Measurements from ENCODE around the gene SUN5.
A peak's percentile ranks its signal among the peaks of the same experiment; 100 is the strongest.
"Not testable (repeated sequence)": the region's sequence is repeated elsewhere in the genome, so short reads cannot be mapped to it uniquely, and the experiment has no call there.

The SUN5 gene

DNA sequence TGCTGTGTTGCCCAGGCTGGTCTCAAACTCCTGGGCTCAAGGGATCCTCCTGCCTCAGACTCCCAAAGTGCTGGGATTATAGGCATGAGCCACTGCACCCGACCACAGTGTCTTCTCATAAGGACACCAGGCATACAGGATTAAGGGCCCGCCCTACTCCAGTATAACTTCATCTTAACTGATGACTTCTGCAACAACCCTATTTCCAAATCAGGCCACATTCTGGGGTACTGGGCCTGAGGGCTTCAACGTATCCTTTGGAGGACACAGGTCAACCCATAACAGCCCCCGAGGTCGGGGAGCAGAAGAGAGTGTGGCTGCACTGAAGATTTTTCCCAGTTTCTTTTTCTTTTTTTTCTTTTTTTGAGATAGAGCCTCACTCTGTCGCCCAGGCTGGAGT lies 39.7 kb downstream of the SUN5 start:
- Mint-ChIP-seq H3K4me1 (ENCODE audit: low read depth) (peaks cover 33% of the 10 kb centered on the region), H3K4me3 (no peak overlapping the region), H3K36me3 (ENCODE audit: low read depth) (no peaks in the 10 kb centered on the region), H3K27ac (no peak overlapping the region), H3K27me3 (ENCODE audit: low read depth) (no peaks in the 10 kb centered on the region), H3K9me3 (no peaks in the 10 kb centered on the region)

DNA sequence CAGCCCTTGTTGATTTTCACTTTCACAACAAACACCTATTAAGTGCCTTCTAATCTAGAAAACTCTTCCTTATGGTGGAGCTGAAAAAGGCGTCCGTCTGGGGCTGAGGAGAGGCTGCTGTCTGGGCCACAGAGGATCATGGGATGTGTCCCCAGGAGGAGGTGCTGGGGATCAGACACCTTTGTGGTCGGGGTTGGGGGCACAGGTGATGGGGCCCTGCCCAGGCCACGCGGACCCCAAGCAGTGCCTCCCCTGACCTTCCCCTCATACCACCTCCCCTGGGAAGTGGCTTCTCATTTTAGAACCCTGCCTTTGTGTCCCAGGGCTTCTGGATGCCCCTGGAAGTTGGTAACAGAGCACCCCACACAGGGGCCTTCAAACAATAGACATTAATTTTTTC lies 41.1 kb downstream of the SUN5 start:
- Mint-ChIP-seq H3K4me1 (ENCODE audit: low read depth) (peaks cover 30% of the 10 kb centered on the region), H3K27ac (no peak overlapping the region), H3K9me3 (peaks cover 1% of the 10 kb centered on the region), H3K36me3 (ENCODE audit: low read depth) (no peaks in the 10 kb centered on the region), H3K4me3 (no peak overlapping the region), H3K27me3 (ENCODE audit: low read depth) (no peaks in the 10 kb centered on the region)

DNA sequence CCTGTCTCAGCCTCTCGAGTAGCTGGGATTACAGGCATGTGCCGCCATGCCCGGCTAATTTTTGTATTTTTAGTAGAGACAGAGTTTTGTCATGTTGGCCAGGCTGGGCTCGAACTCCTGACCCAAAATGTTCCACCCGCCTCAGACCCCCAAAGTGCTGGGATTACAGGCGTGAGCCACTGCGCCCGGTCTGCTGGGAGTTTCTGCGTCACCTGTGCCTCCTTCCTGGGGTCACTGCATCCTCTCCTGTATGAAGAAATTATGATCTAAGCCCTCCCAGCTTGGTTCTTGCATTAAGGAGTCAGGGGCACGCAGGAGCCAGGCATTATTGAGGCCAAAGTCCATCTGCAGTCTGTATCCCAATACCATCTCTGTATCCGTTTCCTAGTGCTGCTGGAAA lies 41.6 kb downstream of the SUN5 start:
- H3K4me3 Mint-ChIP-seq; H3K27ac Mint-ChIP-seq; H3K36me3 Mint-ChIP-seq (ENCODE audit: low read depth); H3K9me3 Mint-ChIP-seq; H3K27me3 Mint-ChIP-seq (ENCODE audit: low read depth): not testable (repeated sequence)
- peaks cover 26% of the 10 kb centered on the region for H3K4me1 Mint-ChIP-seq (ENCODE audit: low read depth)

DNA sequence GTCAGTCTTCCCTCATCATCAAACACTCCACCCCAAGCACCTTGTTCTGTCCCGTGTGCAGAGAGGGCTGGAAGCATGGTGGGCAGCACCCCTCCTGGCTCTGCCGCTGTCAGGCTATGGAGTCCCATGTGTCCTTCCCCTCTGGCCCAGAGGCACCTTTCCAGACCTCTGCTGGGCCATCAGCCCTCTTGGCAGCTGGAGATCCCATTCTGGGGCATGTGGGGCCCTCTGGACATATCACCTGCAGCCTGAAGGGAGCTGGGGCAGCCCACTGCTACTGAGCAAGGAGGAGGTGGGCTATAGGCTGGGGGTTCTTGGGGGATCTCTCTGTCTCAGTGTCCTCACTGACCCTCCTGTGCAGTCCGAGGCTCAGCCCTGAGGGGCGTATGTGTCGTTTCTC lies 42.2 kb downstream of the SUN5 start:
- H3K4me3 Mint-ChIP-seq: no peak overlapping the region
- no peaks in the 10 kb centered on the region for H3K27me3 Mint-ChIP-seq (ENCODE audit: low read depth)
- peaks cover 20% of the 10 kb centered on the region for H3K4me1 Mint-ChIP-seq (ENCODE audit: low read depth)
- H3K36me3 Mint-ChIP-seq (ENCODE audit: low read depth): peaks cover 3% of the 10 kb centered on the region
- peaks cover 12% of the 10 kb centered on the region for H3K9me3 Mint-ChIP-seq
- H3K27ac Mint-ChIP-seq: no peak overlapping the region

DNA sequence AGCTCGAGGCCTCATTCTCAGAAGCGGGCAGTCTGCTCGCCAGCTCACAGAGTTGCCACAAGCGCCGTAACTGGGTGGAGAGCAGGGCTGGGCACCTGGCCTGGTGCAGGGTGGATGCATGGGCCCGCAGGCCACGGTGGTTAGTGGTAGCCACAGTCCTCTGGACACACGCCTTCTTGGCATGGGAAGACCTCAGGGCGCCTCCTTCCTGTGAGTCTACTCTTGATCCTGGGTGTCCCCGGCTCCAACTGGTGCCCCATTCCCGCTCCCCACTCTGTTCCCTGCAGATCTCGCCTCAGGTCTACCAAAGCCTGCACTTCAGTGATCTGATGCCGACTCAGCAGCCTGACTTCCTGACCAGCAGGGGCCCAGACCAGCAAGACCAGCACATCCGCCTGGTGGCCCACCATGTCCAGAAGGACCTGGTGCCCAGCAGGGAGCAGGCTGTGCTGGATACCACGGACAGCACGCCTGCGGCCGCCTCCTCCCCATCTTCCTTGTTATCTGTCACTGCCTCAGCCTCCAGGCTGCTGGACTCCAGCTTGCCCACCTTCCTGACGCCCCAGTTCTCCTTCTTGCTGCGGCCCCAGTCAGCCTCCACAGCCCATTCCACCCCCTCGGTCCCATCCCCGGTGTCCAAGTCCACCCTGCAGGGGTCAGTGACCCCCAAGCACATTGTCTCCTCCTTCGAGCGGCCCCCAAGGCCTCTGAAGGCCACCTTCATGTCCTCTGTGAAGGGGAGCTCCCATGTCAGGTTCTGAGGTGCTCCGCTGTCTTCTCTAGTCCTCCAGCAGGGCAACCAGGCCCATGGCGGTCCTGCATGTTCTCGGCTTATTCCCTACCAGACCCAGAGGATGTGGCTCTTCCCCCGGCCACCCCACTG lies 43.1 kb downstream of the SUN5 start:
- Mint-ChIP-seq H3K9me3 (peaks cover 22% of the 10 kb centered on the region), H3K4me1 (ENCODE audit: low read depth) (peaks cover 10% of the 10 kb centered on the region), H3K36me3 (ENCODE audit: low read depth) (peaks cover 3% of the 10 kb centered on the region), H3K4me3 (no peak overlapping the region), H3K27ac (no peak overlapping the region), H3K27me3 (ENCODE audit: low read depth) (no peaks in the 10 kb centered on the region)

DNA sequence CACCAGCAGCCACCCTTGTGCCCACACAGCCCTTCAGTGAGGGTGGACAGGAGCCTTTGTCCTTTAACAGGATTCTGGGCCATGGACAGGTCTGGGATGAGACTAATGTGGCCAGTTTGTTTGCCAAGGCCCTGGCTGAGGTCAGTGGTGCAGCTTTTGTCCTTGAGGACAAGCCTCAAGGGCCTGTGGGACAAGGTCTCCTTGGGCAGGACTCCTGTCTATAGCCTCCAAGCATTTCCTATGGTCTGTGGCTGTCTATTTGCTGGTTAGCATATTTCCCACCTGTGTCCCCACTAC lies 44.1 kb downstream of the SUN5 start:
- Mint-ChIP-seq H3K36me3 (ENCODE audit: low read depth) (peaks cover 3% of the 10 kb centered on the region), H3K27me3 (ENCODE audit: low read depth) (no peaks in the 10 kb centered on the region), H3K9me3 (peaks cover 26% of the 10 kb centered on the region), H3K4me1 (ENCODE audit: low read depth) (peaks cover 2% of the 10 kb centered on the region), H3K27ac (no peak overlapping the region), H3K4me3 (no peak overlapping the region)

DNA sequence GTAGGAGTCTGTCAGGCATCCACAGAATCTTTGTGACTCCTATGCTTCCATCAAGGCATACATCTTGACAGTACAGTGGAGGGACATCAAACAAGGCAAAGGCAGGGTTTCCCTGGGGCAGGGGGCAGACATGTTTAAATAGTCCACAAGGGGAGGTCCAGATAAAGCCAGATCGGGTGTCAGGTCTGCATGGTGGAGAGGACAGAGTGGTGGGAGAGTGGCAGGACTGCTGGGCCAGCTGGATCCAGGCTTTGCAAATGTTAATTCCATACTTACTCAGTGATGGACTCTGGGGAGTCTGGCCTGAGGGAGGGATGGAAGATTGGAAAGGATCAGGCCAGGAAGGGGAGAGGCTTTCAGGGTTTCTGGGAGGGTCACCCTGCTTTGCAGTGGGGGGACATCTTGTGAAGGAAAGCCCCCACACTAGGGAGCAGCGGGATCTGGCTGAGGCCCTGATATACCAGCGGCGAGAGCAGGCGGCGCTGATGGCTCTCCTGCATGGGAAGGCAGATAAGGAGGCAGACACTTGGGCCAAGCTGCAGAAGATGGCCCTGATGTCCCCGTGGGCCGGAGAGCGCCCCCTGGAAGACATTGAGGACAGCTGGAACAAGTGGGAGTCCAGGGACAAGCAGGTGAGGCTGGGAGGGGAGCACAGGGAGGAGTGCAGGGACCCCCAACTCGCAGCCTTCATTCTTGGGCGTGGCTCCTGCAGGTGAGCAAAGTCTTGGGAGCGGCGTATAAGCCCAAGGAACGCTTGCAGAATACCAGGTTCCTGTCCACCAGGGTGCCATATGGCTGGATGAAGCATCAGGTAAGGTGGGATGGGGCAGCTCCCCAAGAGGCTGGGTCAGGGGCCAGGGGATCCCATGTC lies 44.6 kb downstream of the SUN5 start:
- no peak overlapping the region for H3K27ac Mint-ChIP-seq
- peaks cover 3% of the 10 kb centered on the region for H3K36me3 Mint-ChIP-seq (ENCODE audit: low read depth)
- no peaks in the 10 kb centered on the region for H3K27me3 Mint-ChIP-seq (ENCODE audit: low read depth)
- no peak overlapping the region for H3K4me3 Mint-ChIP-seq
- peaks cover 27% of the 10 kb centered on the region for H3K9me3 Mint-ChIP-seq
- H3K4me1 Mint-ChIP-seq (ENCODE audit: low read depth): no peaks in the 10 kb centered on the region

DNA sequence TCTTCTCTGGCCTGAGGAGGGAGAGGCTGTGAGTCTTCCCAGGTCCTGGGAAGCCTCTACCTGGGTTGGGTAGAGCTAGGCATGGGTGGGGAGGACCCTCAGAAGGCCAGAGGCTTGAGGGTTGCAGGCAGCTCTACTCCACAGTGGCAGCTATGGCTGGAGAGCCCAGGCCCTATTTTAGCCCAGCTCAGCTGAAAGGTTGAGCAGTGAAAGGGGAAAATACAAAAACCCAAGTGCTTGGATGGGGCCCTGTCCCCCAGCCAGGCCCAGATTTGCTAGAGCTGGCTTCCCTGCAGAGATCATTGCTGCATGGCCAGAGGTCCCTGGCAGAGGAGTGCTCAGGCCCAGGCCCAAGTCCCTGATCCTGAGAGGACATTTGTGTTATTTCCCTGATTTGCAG lies 45.7 kb downstream of the SUN5 start:
- Mint-ChIP-seq H3K36me3 (ENCODE audit: low read depth) (peaks cover 3% of the 10 kb centered on the region), H3K4me3 (no peak overlapping the region), H3K27me3 (ENCODE audit: low read depth) (no peaks in the 10 kb centered on the region), H3K9me3 (peaks cover 31% of the 10 kb centered on the region), H3K4me1 (ENCODE audit: low read depth) (no peaks in the 10 kb centered on the region), H3K27ac (no peak overlapping the region)

DNA sequence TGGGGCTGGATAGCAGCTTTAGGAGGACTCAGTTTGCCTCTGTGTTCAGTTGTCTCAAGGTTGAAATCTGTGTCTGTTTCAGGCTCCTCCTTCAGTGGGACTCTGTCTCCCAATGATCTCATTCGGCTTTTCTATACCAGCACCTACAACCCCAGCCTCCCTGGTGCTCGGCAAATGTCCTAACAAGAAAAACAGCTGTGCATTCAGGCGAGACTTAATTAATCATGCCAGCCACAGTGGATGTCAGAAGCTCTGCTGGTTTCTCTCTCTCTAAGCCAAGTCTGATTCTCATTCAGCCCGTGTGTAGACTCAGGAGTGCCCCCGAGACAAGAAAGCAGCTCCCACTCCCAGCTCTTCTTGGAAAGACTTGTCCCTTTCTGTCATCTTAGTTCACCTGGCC lies 46.8 kb downstream of the SUN5 start:
- Mint-ChIP-seq H3K4me1 (ENCODE audit: low read depth) (peaks cover 2% of the 10 kb centered on the region), H3K36me3 (ENCODE audit: low read depth) (peaks cover 5% of the 10 kb centered on the region), H3K9me3 (peaks cover 31% of the 10 kb centered on the region), H3K27me3 (ENCODE audit: low read depth) (no peaks in the 10 kb centered on the region), H3K4me3 (no peak overlapping the region), H3K27ac (no peak overlapping the region)

DNA sequence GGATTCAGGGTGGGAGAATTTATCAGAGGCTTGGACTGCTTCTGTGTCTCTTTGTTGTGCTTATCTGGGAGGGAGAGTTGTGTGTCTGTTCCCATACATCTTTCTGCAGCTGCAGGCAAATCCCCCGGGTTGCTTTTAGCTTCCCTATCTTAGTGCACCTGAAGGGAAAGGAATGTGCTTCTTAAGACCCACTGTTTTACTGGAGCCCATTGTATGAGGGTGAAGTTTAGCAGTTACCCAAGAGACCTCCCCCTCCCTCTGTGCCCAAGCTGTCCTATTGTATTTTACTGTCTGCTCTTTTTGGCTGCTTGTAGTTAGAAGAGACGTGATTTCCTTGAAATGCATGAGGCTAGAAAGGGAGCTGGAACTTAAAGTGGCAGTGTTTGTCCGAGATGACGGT lies 53.7 kb downstream of the SUN5 start:
- H3K27me3 Mint-ChIP-seq (ENCODE audit: low read depth); H3K27ac Mint-ChIP-seq; H3K36me3 Mint-ChIP-seq (ENCODE audit: low read depth); H3K4me3 Mint-ChIP-seq; H3K9me3 Mint-ChIP-seq: not testable (repeated sequence)
- peaks cover 26% of the 10 kb centered on the region for H3K4me1 Mint-ChIP-seq (ENCODE audit: low read depth)

DNA sequence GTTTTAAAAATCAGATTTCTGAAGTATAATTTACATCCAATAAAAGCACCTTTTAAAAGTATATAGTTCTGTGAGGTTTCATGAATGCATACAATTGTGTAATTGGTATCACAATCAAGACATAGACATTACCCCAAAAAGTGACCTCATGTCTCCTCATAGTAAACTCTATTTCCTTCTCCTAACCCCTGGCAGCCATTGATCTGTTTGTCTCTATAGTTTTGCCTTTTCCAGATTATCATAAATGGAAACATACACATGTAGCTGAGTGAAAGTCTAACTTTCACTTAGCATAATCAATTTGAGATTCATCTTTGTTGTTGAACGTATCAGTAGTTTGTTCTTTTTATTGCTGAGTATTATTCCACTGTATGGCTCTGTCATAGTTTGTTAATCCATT lies 57.6 kb downstream of the SUN5 start:
- H3K4me3 Mint-ChIP-seq: no peak overlapping the region
- H3K9me3 Mint-ChIP-seq: no peaks in the 10 kb centered on the region
- peaks cover 27% of the 10 kb centered on the region for H3K4me1 Mint-ChIP-seq (ENCODE audit: low read depth)
- H3K27me3 Mint-ChIP-seq (ENCODE audit: low read depth): peaks cover 8% of the 10 kb centered on the region
- no peaks in the 10 kb centered on the region for H3K36me3 Mint-ChIP-seq (ENCODE audit: low read depth)
- no peak overlapping the region for H3K27ac Mint-ChIP-seq

DNA sequence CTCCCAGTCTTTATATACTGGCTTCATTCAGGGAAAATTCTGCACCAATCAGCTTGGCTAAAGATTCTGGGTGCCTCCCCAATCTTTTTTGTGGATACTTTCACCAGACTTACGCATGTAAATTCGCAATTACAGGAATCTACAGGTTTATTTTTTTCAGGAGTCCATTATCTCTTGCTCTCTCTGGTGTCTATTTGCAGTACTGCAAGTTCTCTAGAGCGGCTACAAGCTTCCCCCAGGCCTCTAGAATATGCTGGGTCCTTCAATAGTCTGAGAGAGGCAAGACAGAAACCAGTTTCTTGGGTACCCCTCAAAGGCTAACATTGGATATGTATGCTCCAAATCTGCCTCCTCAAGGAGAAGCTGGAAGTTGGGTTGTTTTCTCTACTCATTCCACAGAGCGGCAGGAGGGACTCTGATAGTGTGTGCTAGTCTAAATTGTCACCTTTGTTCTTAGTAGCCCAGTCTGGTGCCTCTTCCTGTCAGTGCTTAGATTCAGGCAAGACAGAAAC lies 58.5 kb downstream of the SUN5 start:
- Mint-ChIP-seq H3K9me3 (no peaks in the 10 kb centered on the region), H3K27ac (peak overlapping the region; percentile 39), H3K4me1 (ENCODE audit: low read depth) (peaks cover 23% of the 10 kb centered on the region), H3K36me3 (ENCODE audit: low read depth) (no peaks in the 10 kb centered on the region), H3K27me3 (ENCODE audit: low read depth) (no peaks in the 10 kb centered on the region), H3K4me3 (peak overlapping the region; percentile 3)

DNA sequence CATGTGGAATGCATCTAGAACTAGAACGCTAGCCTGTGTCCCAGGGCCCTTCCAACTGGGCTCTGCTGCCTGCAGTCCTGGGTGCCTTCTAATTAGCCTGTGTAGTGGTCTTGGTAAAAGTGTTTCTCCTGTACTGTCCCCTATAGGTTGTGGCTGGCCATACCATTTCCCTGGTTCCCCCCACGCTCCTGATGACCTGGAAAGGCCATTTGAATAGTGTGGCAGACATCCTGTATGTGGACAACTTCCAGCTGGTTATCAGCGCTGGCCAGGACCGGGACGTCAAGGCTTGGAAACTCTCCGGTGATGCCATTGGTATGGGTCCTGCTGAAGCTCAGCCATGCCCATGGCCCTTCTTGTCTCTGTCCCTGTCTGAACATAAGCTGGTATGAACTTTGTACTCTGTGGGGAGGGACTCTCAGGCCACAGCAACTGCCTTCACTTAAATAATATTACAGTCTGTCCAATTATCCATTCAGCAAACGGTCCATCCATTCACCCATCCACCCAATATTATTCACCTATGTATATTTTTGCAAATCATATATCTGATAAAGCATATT lies 60.7 kb downstream of the SUN5 start:
- Mint-ChIP-seq H3K27ac (no peak overlapping the region), H3K4me1 (ENCODE audit: low read depth) (peaks cover 13% of the 10 kb centered on the region), H3K4me3 (no peak overlapping the region), H3K36me3 (ENCODE audit: low read depth) (peaks cover 1% of the 10 kb centered on the region), H3K27me3 (ENCODE audit: low read depth) (peaks cover 4% of the 10 kb centered on the region), H3K9me3 (no peaks in the 10 kb centered on the region)

DNA sequence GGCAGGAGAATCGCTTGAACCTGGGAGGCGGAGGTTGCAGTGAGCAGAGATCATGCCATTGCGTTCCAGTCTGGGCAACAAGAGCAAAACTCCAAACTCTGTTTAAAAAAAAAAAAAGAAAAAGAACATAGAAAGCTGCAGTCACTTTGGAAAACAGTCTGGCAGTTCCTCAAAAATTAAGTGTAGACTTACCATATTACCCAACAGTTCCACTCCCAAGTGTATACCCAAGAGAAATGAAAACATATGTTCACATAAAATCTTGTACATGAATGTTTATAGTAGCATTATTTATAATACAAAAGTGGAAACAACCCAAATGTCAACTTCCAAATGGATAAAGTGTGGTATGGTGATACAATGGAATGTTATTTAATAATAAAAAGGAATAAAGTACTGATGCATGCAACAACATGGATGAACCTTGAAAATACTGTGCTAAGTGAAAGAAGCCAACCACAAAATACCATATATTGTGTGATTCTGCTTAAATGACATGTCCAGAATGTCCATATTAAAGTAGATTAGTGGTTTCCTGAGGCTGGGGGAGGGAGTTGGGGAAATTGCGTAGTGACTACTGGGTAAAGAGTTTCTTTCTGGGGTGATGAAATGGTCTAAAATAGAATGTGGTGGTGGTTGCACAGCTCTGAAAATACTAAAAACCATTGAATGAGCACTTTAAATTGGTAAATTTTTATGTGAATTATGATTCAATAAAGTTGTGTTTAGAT lies 62.9 kb downstream of the SUN5 start:
- Mint-ChIP-seq H3K36me3 (ENCODE audit: low read depth) (peaks cover 1% of the 10 kb centered on the region), H3K27ac (no peak overlapping the region), H3K27me3 (ENCODE audit: low read depth) (peaks cover 4% of the 10 kb centered on the region), H3K4me1 (ENCODE audit: low read depth) (peaks cover 7% of the 10 kb centered on the region), H3K9me3 (no peaks in the 10 kb centered on the region), H3K4me3 (no peak overlapping the region)

Data from T-helper 1 cell treated with Interleukin-12 subunit alpha and Interleukin-12 subunit beta and Interleukin-4 antibody, amounts not matched to agents 30 μg/mL and 1 μg/mL, for 36 hours (primary cell).